ENCODE data around the gene C2orf81.

C2orf81 gene

DNA sequence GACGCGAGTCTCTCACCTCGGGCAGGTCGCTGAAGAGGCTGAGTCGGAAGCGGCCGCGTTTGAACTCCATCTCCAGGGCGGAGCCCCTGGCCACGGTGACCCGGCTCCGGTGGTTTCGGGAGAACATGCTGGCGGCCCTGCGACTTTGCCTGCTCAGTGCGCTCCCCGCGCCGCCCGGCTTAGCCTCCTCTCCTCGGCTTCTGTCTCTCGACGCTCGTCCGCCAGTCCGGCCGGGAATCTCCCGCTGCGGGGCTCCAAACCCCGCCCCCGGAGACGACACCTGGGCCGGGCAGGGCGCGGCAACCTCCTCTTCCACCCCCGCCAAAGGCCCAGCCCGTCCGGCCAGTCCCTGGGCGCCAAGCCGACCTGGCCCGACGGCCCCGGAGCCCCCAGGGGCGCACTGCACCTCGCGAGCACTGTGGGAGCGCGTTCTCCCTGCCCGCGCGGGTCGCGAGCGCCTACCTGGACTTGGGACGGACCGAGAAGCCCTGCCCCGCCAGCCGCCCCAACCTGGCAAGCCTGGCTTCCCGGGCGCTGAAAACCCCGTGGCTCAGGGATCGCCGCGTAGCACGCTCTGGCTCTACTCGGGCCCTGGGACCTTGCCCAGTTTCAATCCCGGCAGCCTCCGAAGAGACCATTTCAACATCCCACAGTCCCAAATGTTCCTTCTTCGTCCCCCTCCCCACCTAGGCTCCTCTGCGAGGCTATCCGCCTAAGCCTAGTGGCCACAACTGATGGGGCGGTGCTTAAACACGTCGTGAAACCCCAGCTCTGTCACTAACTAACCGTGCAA lies 20.5 kb upstream of the C2orf81 start, which contains the start of gene RTKN:
Gene RTKN (minus strand): TSS at position 248 of the 793 bp plus-strand sequence. CDS start 121 bp downstream, at position 127.
- Mint-ChIP-seq H3K27ac (peak within 1 kb of the TSS; percentile 99 to 100 (median 99)), H3K9me3 (no peaks in the 10 kb centered on the region), H3K4me3 (peak within 1 kb of the TSS; percentile 96 to 98 (median 98)), H3K36me3 (ENCODE audit: low read depth) (peaks cover 18% of the 10 kb centered on the region), H3K4me1 (peaks cover 43% of the 10 kb centered on the region), H3K27me3 (ENCODE audit: low read depth) (peaks cover 7% of the 10 kb centered on the region)
- TF ChIP-seq, protein P1, sequence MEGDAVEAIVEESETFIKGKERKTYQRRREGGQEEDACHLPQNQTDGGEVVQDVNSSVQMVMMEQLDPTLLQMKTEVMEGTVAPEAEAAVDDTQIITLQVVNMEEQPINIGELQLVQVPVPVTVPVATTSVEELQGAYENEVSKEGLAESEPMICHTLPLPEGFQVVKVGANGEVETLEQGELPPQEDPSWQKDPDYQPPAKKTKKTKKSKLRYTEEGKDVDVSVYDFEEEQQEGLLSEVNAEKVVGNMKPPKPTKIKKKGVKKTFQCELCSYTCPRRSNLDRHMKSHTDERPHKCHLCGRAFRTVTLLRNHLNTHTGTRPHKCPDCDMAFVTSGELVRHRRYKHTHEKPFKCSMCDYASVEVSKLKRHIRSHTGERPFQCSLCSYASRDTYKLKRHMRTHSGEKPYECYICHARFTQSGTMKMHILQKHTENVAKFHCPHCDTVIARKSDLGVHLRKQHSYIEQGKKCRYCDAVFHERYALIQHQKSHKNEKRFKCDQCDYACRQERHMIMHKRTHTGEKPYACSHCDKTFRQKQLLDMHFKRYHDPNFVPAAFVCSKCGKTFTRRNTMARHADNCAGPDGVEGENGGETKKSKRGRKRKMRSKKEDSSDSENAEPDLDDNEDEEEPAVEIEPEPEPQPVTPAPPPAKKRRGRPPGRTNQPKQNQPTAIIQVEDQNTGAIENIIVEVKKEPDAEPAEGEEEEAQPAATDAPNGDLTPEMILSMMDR (IDR thresholded peaks at IDR 0.05; ENCODE audit: unreplicated experiment in 3 of 3), result no peak

DNA sequence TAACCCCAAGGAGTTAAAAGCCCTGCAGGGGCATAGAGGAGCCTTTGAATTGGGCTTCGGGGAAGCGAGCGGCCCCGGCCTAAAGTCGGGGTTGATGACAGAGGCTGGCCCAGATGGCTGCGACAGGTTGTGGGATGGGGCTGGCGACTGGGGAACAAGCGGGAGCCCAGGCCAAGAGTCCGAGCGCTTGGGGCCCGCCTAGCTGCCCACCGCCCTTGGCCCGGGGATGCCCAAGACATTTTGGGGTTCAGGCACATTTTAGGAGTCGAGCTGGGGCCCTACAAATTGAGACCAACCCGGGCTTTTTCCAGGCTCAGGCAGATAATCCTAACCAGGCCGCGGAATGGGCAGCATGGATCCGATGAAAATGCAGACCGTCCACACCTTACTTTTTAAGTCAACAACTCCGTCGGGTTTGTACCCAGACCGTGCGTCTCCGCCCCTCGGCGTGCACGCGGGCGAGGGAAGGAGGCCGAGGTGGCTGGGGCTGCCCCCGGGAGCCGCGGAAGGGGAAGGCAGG lies 19.8 kb upstream of the C2orf81 start:
- H3K4me1 Mint-ChIP-seq, result peaks cover 45% of the 10 kb centered on the region
- TF ChIP-seq, protein P1 (IDR thresholded peaks at IDR 0.05; ENCODE audit: unreplicated experiment in 3 of 3), result no peak
- no peaks in the 10 kb centered on the region for H3K9me3 Mint-ChIP-seq
- H3K27me3 Mint-ChIP-seq (ENCODE audit: low read depth), result peaks cover 7% of the 10 kb centered on the region
- peak overlapping the region; percentile 99 to 100 (median 99) for H3K27ac Mint-ChIP-seq
- peaks cover 19% of the 10 kb centered on the region for H3K36me3 Mint-ChIP-seq (ENCODE audit: low read depth)
- peak overlapping the region; percentile 96 to 98 (median 98) for H3K4me3 Mint-ChIP-seq

DNA sequence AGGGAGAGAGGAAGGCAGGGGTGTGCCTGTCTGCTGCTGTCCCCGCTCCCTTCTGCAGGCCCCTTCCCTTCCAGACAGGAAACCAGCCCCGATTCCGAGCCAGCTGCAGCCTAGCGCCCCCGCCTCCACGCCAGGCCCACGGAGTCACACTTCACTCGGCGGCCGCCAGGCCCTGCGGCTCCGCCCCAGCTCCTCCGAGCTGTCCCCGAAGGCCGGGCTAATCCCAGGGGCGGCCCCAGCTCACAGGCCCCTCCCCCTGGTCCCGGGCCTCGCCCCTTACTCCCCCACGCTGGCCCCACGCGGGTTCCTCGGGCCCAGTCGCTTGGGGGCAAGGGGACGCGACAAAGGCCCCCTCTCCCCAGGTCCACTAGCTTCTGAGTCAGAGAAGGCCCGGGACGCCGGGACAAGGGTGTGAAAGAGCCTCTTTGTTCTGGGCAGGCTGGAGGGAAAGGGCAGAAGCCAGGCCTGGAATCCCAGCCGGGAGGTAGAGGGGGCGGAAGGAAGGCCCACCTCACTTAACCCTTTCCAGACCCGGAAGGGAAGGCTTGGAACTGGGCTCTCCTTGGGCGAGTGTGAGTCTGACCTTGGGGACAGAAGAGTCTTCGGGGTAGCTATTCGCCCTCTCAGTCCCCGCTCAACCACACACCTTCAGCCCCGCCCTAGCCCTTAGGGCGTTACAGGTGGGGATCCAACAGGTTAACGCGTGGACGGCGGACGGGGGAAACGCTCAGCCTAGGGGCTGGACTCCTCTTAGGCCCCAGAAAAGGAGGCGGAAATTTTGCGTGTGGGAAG lies 19.2 kb upstream of the C2orf81 start:
- Mint-ChIP-seq H3K27ac (peak overlapping the region; percentile 99 to 100 (median 99)), H3K27me3 (ENCODE audit: low read depth) (peaks cover 7% of the 10 kb centered on the region), H3K9me3 (no peaks in the 10 kb centered on the region), H3K4me3 (peak overlapping the region; percentile 96 to 98 (median 98)), H3K4me1 (peaks cover 49% of the 10 kb centered on the region), H3K36me3 (ENCODE audit: low read depth) (peaks cover 22% of the 10 kb centered on the region)
- TF ChIP-seq, protein P1 (IDR thresholded peaks at IDR 0.05; ENCODE audit: unreplicated experiment in 3 of 3), result peak; percentile 20 to 32 (median 27)

DNA sequence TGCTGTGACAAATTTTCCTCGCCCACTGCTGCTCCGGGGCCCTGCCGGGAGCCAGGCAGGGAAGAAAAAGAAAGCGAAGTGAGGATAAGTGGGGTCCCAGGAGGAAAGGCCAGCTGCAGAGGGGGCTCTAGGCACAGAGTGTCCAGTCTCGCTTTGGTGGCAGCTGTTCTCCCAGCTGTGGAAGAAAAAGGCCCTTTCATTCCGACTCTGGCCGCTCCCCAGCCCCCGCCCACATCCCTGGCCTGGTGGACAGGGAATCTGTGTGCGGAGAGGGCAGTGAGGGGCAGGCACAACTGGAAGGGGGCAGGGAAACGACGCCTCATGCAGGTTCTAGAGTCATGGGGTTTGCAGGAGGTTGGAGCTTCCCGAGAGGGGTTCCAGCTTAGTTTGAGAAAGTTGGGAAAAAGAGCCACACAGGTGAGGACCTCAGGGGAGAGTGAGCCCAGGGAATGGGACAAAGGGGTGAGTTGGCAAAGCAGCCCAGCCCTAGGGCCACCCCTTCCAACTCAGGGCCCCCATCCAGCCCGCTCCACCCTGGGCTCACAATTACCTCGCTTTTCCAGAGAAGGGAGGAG lies 18.5 kb upstream of the C2orf81 start:
- Mint-ChIP-seq H3K36me3 (ENCODE audit: low read depth) (peaks cover 25% of the 10 kb centered on the region), H3K27ac (peak overlapping the region; percentile 99 to 100 (median 99)), H3K4me3 (peak overlapping the region; percentile 96 to 98 (median 98)), H3K4me1 (peaks cover 52% of the 10 kb centered on the region), H3K9me3 (no peaks in the 10 kb centered on the region), H3K27me3 (ENCODE audit: low read depth) (peaks cover 7% of the 10 kb centered on the region)
- TF ChIP-seq, protein P1 (IDR thresholded peaks at IDR 0.05; ENCODE audit: unreplicated experiment in 3 of 3), result no peak

DNA sequence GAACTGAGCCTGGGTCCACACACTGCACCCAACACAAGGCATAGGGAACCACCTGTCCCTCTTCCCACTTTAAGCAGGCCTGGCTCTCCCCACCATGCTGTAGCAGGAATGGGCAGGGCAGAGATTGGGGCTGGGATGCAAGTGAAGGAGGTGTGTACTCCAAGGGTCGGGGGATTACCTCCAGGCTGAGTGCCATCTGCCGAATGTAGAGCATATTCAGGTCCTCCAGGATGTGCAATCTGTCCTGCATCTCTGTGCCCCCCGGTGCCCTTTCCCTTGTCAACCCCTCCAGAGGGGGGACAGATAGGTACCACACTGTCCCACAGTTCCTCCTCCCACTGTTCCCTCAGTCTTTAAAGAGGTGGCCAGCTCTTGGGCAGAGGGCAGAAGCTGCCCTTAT lies 18.0 kb upstream of the C2orf81 start:
- Mint-ChIP-seq H3K4me3 (peak overlapping the region; percentile 96 to 98 (median 98)), H3K4me1 (peaks cover 48% of the 10 kb centered on the region), H3K9me3 (no peaks in the 10 kb centered on the region)

More for the DNA sequence above, 18.0 kb upstream of the C2orf81 start:
- Mint-ChIP-seq H3K27ac (peak overlapping the region; percentile 99 to 100 (median 99)), H3K36me3 (ENCODE audit: low read depth) (peaks cover 25% of the 10 kb centered on the region), H3K27me3 (ENCODE audit: low read depth) (peaks cover 7% of the 10 kb centered on the region)
- TF ChIP-seq, protein P1 (IDR thresholded peaks at IDR 0.05; ENCODE audit: unreplicated experiment in 3 of 3), result no peak

Measured in nephron (organoid).